Coronary artery (tissue), 2 donors: ENCODE results near the gene PFKL.

Source experiments
- DNase-seq: peaks from one replicate; pipeline ENCODE4 v3.0.0-alpha.2; 2017; ENCODE audit warnings: low spot score
- H3K27ac ChIP-seq, 2 donors: fragments of 200-600 bp; sonication (generic); one replicate each; pipeline ENCODE4 v1.5.1; 2016 to 2019
- H3K4me3 ChIP-seq: fragments of 200-600 bp; sonication (generic); 2 replicates; pipeline ENCODE4 v1.5.1; 2016; ENCODE audit warnings: mild to moderate bottlenecking, moderate library complexity
- CTCF ChIP-seq: fragments of 200-600 bp; sonication (generic); IDR thresholded peaks from one replicate; pipeline ENCODE4 v1.5.1; 2019; ENCODE audit warnings: antibody characterized with exemption

PFKL gene

DNA sequence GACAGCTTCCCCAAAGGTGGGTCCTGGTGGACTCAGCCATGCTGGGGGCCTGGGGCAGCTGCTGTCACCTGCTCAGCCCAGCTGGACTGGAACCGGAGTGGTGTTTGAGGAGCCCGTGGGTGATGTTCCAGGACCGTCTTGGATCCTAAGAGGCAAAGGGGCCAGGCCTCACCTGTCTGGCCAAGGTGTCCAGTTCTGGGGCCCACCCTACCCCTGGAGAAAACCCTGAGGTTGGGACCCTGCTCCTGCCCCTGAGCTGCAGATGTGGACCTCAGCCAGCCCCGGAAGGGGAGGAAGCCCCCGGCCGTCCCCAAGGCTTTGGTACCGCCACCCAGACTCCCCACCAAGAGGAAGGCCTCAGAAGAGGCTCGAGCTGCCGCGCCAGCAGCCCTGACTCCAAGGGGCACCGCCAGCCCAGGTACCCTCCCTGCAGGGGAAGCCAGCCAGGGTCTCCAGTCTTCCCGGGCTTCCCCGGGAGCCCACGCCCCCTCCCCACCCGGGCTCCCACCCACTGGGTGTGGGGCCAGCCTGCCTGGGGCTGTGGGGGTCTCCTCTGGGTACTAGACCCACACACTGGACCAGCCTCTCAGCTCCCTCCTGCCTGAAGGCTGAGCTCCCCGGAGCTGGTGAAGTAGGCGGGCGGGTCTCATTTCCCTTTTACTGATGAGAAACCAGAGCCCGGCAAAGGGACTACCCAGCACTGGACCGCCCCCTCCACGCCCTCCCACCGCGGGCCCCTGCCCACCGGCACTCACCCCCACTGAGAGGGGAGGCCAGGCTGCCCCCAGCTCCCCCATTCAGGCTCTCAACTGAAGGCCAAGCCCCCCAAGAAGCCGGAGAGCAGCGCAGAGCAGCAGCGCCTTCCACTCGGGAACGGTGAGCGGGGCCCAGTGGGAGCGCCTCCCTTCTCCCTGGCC, 12.9 kb upstream of the PFKL start:
- H3K4me3 ChIP-seq = no peak overlapping the region
- no peak overlapping the region for H3K27ac ChIP-seq
- TF ChIP-seq CTCF = no peak
- no peak for DNase-seq

DNA sequence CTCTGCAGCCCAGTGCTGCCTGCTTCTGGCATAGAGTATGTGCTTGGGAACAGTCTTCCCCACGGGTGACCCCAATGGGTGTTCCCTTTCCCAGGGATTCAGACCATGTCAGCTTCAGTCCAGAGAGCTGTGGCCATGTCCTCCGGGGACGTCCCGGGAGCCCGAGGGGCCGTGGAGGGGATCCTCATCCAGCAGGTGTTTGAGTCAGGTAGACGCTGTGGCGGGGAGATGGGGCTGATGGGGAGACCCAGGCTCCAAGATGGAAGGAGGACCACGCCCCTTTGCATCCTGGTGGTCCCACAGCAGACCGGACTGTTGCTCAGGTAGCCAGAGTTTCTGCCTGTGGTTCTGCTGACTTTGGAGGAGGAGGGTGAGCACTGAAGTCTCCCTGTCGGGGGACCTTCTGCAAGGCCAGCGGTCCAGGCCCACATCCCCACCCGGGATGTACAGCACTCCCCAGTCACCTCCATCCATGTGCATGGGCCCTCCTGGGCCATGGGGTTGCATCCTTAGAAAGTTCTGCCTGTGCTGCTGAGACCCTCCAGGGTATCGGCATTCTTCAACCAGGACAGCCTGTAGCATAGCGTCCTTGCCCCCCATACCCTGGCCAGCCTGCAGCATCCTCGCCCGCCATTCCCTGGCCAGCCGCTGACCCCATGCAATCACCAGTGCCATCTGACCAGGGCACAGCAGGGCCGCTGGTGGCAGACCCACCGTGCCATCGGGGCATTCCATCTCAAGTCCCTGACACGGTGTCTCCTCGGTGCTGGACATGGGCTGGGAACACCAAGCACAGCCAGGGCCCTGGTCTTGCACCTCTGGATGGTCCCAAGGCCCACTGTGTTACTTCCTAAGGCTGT, 11.4 kb upstream of the PFKL start:
- no peak for DNase-seq
- no peak overlapping the region for H3K4me3 ChIP-seq
- H3K27ac ChIP-seq = no peak overlapping the region
- TF ChIP-seq CTCF = no peak

DNA sequence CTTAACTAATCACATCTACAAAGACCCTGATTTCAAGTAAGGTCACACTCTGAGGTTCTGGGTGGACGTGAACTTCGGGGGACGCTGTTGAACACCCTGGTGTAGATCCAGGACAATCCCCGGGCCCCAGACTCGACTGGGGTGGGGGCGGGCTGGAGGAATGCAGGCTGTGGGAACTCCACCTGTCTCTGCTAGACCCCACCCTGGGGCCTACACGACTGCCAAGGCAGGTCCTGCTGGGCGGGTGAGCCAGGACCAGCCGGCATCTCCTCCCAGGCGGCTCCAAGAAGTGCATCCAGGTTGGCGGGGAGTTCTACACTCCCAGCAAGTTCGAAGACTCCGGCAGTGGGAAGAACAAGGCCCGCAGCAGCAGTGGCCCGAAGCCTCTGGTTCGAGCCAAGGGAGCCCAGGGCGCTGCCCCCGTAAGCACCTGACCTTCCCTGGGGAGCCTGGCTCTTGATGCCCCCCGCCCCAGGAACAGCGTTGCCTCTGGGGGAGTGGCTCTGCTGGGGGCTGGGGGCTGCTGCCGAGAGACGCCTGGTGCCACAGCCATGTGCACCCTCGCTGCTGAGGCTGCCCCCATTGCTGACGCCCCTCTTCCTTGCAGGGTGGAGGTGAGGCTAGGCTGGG, 10.4 kb upstream of the PFKL start:
- H3K27ac ChIP-seq = no peak overlapping the region
- no peak for TF ChIP-seq CTCF
- H3K4me3 ChIP-seq = no peak overlapping the region
- no peak for DNase-seq

- no peak for TF ChIP-seq CTCF
- no peak overlapping the region for H3K4me3 ChIP-seq
- H3K27ac ChIP-seq = no peak overlapping the region
- no peak for DNase-seq
Observed at GRCh38 chr21:44290327-44291077, 9.4 kb upstream of the PFKL start.

DNA sequence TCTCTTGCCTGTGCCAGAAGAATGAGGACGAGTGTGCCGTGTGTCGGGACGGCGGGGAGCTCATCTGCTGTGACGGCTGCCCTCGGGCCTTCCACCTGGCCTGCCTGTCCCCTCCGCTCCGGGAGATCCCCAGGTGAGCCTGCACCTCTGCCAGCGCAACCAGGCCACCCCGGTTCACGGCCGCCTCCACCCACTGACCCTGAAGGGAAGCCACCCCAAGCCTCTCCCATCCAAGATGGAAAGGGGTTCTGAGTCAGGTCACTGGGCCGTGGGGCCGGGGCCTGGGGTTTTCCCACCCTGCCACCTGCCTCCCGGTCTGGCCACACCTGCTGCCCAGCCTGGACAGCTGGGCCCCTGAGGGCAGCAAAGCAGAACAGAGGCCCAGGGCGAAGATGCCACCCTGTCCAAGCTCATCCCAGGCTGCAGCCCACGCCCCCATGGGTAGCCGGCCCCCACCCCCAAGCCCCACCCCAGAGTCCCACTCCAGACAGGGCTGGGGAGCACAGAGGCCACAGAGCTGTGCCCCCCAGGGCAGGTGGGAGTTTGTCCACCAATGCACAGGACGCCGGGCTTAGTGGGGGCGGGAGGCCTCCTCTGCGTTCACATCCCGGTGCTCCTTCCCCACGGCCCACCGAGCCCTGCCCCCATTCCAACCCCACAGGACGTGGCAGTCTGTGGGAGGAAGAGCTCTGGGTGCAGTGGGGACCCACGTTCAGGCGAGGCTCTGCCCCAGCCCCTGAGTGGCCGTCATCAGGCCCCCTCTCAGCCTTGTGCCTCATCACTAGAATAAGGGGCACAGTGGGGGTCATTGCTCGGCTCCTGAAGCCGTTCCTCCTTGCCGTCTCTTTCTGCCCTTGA, 8.5 kb upstream of the PFKL start:
- no peak overlapping the region for H3K4me3 ChIP-seq

More for the DNA sequence above, 8.5 kb upstream of the PFKL start:
- TF ChIP-seq CTCF = no peak
- H3K27ac ChIP-seq = no peak overlapping the region
- no peak for DNase-seq
